GM18873 (cell line): ENCODE measurements around the gene GINS2.

ENCODE experiments used
- ATAC-seq: cut with Tn5 transposase; IDR thresholded peaks from one replicate; pipeline ENCODE4 v1.9.1; 2021; ENCODE audit warnings: mild to moderate bottlenecking, moderate library complexity, moderate number of reproducible peaks; ENCODE audit not compliant: unreplicated experiment, low FRiP score

Gene GINS2

GRCh38 chr16:85673529-85674417 is 15.0 kb downstream of the GINS2 start:
- ATAC-seq = no peak

- ATAC-seq = no peak
These were observed 17.9 kb downstream of the GINS2 start for GRCh38 chr16:85670840-85671239.

- ATAC-seq = no peak
These were observed 19.9 kb downstream of the GINS2 start for GRCh38 chr16:85668676-85669424.

DNA sequence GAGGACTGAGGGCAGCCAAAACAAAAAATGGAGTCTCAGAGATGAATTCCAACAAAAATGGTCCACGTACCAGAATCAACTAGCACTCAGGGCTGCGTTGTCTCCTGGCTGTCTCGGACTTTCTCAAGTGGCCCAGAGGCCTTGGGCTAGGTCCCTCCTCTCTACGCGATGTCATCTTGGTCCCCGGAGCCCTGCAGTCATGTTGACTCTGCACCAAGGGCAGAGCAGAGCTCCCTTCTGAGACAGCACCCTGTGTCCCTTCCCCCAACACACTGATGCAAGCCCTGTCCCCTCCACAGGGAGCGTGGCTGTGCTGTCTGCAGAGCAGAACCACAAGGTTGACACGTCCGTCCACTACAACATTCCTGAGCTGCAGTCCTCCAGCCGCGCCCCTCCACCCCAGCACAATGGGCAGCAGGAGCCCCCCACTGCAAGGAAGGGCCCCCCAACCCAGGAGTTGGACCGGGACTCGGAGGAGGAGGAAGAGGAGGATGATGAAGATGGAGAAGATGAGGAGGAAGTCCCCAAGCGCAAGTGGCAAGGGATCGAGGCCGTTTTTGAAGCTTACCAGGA is 20.8 kb downstream of the GINS2 start:
- ATAC-seq = no peak

DNA sequence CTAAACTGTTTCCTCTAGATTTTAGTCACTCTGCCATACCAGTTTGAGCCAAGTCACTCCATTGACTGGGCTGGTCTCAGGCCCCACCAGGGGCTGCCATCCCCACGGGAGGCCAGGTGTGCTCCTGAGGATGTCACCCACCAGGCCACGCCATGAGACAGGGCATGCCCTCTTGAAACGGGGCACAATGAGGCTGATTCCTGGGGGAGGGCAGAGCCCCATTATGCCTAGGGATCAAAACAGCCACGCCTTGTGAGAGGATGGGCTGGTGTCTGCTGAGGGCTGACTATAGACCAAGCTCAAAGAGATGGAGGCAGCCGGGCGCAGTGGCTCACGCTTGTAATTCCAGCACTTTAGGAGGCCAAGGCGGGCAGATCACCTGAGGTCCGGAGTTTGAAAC is 21.5 kb downstream of the GINS2 start:
- ATAC-seq = no peak

GRCh38 chr16:85665929-85666328 is 22.8 kb downstream of the GINS2 start:
- ATAC-seq = no peak

DNA sequence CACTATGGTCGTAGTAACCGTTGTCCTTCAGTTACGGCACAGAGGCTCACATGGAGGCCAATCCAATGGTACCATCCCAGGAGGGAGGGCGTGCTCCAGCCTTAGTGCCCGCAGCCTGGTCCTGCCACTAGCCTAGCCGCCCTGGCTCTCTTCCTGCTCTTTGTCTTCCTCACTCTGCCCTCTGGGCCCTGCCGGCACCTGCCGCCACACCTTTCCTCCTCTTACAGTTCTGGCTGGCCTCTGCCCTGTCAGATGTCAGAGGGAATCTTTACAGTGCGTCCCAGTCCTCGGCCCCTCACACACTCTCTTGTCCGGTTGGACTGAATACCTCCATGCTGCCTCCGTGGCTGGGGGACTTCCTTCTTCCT is 23.4 kb downstream of the GINS2 start:
- no peak for ATAC-seq

DNA sequence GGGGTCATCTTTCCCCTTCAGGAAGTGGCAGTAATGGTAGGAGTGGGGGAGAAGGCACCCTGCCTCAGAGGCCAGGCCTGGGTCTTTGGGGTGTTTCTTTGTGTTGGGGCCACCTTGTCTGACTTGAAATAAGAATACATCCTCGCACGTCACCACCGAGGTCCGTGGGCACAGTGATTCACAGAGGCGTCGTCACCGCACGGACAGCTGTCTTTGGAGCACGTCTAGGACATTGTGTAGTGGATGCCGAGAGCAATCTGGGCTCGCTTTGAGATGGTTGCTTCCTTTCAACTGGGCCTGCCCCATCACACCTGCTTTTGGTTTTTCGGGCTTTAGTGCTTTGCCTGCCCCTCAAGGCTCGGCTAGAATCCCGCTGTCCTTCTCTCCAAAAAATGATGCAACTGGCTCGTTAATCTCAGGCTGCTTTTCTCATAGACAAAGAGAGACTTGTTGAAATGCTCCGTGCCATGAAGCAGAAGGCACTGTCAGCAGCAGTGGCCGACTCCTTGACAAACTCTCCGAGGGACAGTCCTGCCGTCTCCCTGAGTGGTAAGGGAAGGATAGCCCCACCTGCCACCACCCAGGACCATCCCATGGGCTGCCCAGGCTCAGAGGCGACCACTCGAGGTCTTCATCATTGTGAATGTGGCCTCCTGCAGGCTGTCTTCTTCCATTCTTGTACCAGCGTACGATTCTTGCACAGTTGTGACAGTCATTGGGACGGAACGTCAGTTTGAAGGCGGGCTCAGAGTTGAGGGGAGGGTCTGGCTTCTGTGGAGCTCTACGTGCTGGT is 24.0 kb downstream of the GINS2 start:
- no peak for ATAC-seq

GRCh38 chr16:85663891-85664321 is 24.8 kb downstream of the GINS2 start:
- no peak for ATAC-seq

DNA sequence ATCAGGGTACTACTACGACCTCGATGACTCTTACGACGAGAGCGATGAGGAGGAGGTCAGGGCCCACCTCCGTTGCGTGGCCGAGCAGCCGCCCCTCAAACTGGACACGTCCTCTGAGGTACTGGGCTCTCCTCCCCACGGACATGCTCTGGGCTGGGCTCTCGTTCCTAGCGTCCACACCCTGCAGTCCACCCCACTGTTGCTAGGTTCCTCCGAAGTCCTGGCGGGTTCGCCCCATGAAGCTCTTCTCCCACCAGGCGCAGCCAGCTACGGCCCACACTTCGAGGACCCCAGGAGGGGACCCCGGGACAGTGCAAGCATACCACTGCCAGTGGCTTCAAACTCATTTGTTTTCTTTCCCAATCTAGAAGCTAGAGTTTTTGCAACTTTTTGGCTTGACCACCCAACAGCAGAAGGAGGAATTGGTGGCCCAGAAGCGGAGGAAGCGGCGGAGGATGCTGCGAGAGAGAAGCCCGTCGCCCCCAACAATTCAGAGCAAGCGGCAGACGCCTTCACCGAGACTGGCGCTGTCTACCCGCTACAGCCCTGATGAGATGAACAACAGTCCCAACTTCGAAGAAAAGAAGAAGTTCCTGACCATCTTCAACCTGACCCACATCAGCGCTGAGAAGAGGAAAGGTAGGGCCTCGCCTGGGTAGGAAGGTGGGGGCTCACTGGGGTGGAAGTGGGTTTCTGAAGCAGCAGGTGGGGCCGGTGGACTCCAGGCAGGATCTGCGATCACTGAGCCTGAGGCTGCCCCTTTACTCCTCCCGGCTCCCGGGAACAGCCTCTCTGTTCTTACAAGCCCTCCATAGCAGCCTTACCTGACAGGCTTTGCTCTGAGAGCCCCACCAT is 25.6 kb downstream of the GINS2 start:
- no peak for ATAC-seq

DNA sequence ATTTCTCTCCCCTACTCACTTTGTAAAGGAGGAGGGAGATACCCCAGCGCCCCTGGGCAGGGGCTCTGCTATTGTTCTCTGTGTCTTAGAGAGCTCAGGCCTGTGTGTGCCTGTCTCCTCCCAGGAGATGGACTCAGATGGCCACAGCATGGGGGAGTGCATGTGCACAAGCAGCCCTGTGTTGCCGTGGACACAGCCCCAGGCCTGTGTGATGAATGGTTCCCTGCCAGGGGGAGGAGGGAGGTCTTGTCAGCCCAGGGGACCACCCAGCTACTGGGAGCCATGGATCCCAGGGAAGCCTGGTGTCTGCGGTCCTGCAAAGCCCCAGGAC is 26.3 kb downstream of the GINS2 start:
- no peak for ATAC-seq

GRCh38 chr16:85661740-85662481 is 26.8 kb downstream of the GINS2 start:
- ATAC-seq = no peak

DNA sequence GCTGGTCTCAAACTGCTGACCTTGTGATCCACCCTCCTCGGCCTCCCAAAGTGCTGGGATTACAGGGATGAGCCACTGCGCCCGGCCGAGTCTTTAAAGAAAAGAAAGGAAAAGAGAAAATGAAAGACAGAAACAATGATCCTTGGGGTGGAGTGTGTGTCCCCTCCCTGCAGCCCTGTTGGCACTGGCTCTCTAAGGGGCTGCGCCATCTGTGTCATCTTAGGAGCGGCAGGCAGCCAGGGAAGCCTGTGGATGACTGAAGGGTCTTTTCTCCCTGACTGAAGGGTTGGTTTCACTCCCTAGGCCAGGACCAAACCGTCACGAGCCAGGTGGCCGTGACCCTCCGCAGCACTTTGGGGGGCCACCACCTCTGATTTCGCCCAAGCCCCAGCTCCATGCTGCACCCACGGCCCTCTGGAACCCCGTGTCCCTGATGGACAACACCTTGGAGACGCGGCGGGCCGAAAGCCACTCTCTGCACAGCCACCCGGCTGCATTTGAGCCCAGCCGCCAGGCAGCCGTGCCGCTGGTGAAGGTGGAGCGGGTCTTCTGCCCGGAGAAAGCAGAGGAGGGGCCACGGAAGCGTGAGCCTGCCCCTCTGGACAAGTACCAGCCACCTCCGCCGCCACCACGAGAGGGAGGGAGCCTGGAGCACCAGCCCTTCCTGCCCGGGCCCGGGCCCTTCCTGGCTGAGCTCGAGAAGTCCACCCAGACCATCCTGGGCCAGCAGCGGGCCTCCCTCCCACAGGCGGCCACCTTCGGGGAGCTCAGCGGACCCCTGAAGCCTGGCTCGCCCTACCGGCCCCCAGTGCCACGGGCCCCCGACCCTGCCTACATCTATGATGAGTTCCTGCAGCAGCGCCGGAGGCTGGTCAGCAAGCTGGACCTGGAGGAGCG is 27.7 kb downstream of the GINS2 start:
- no peak for ATAC-seq

- ATAC-seq = no peak
These were observed 28.8 kb downstream of the GINS2 start for GRCh38 chr16:85659805-85660511.

DNA sequence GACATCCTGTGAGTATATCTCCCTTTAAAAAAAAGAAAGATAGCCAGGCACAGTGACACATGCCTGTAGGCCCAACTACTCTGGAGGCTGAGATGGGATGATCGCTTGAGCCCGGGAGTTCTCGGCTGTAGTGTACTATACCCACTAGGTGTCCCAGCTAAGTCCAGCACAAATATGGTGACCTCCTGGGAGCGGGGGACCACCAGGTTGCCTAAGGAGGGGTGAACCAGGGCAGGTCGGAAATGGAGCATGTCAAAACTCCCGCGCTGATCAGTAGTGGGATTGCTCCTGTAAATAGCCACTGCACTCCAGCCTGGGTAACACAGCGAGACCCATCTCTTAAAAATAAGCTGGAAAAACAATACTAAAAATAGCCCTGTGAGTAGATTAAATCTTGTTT is 29.4 kb downstream of the GINS2 start:
- no peak for ATAC-seq

- no peak for ATAC-seq
These were observed 30.0 kb downstream of the GINS2 start for GRCh38 chr16:85658504-85659326.

DNA sequence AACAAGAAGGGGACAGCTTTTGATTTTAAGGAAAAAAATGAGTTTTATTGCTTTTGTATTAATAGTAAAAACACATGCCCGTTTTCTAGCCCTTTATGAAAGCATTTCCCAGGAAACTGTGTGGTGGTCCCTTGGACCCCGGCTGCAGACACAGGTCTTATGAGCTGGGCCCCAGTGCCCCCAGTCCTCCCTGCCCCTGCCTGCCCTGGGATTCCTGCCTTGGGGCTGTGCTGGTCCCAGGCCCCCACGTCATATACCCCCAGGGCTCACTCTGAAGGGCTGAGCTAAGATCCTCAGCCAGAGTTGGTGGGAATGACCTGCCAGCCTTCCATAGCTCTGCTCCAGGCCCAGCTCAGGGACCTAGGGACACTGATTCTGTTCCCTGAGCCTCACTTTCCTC is 30.8 kb downstream of the GINS2 start:
- no peak for ATAC-seq
